HFF-Myc (cell line): ENCODE data around the gene CYB5B.

Experiments
- DNase-seq: peaks from one replicate; pipeline ENCODE4 v3.0.0-alpha.2; 2011; ENCODE audit warnings: low read depth; ENCODE audit errors: extremely low read depth
- H3K4me3 ChIP-seq: replicated peaks from 2 replicates; pipeline ENCODE4 v1.5.1; 2011; ENCODE audit warnings: low read depth, mild to moderate bottlenecking, control low read depth, low read length
- CTCF ChIP-seq: IDR thresholded peaks from 2 replicates; pipeline ENCODE4 v1.5.1; 2012; ENCODE audit warnings: mild to moderate bottlenecking, low read depth, low read length, control low read depth; ENCODE audit errors: missing control alignments

Gene CYB5B

GRCh38 chr16:69399361-69399760, 25.1 kb upstream of the CYB5B start:
- no peak for DNase-seq
- no peak for TF ChIP-seq CTCF
- H3K4me3 ChIP-seq: no peak overlapping the region

- no peak for DNase-seq
- H3K4me3 ChIP-seq: no peak overlapping the region
- no peak for TF ChIP-seq CTCF
These were observed 22.0 kb upstream of the CYB5B start for GRCh38 chr16:69402439-69402838.

GRCh38 chr16:69404275-69404805, 20.1 kb upstream of the CYB5B start:
- DNase-seq: no peak
- TF ChIP-seq CTCF: no peak
- no peak overlapping the region for H3K4me3 ChIP-seq

- DNase-seq: no peak
- H3K4me3 ChIP-seq: no peak overlapping the region
- TF ChIP-seq CTCF: no peak
These were observed 19.1 kb upstream of the CYB5B start for GRCh38 chr16:69405326-69405725.

- DNase-seq: no peak
- H3K4me3 ChIP-seq: no peak overlapping the region
- TF ChIP-seq CTCF: no peak
These were observed 18.7 kb upstream of the CYB5B start for GRCh38 chr16:69405757-69406156.

GRCh38 chr16:69406780-69407331, 17.6 kb upstream of the CYB5B start:
- no peak for DNase-seq
- no peak for TF ChIP-seq CTCF
- H3K4me3 ChIP-seq: no peak overlapping the region

GRCh38 chr16:69407702-69408323, 16.6 kb upstream of the CYB5B start:
- no peak for DNase-seq
- no peak for TF ChIP-seq CTCF
- no peak overlapping the region for H3K4me3 ChIP-seq
